SJSA1 (cell line): ENCODE data around the gene ABCC2. TPM values are rescaled to one million over a fixed set of nuclear protein-coding genes. Genes with fewer than 3 reads are reported as not detected.
"Not testable (repeated sequence)": the region's sequence is repeated elsewhere in the genome, so short reads cannot be mapped to it uniquely, and the experiment has no call there.

Source experiments
- DNase-seq, 2 experiments: peaks; one replicate each; pipeline ENCODE4 v3.0.0-alpha.2; 2015 to 2020; ENCODE audit warnings: low spot score in 2 of 2, low read depth in 1 of 2
- H3K27ac ChIP-seq: fragments of 250-450 bp; sonication (Bioruptor Pico); 2 replicates; pipeline ENCODE4 v1.5.1; 2020; ENCODE audit warnings: mild to moderate bottlenecking, moderate library complexity
- H3K27me3 ChIP-seq: fragments of 250-450 bp; sonication (Bioruptor Pico); replicated peaks from 2 replicates; pipeline ENCODE4 v1.5.1; 2020; ENCODE audit warnings: mild to moderate bottlenecking, moderate library complexity
- H3K36me3 ChIP-seq: fragments of 250-450 bp; sonication (Bioruptor Pico); 2 replicates; pipeline ENCODE4 v1.5.1; 2020; ENCODE audit warnings: mild to moderate bottlenecking
- H3K4me1 ChIP-seq: fragments of 250-450 bp; sonication (Bioruptor Pico); replicated peaks from 2 replicates; pipeline ENCODE4 v1.6.1; 2021; ENCODE audit warnings: mild to moderate bottlenecking
- H3K4me3 ChIP-seq: fragments of 250-450 bp; sonication (Bioruptor Pico); 2 replicates; pipeline ENCODE4 v1.5.1; 2020; ENCODE audit warnings: mild to moderate bottlenecking
- H3K9me3 ChIP-seq: fragments of 250-450 bp; sonication (Bioruptor Pico); replicated peaks from 2 replicates; pipeline ENCODE4 v1.5.1; 2020; ENCODE audit warnings: mild to moderate bottlenecking
- total RNA-seq: library from RNA; depleted of rRNA; stranded (reverse); fragments of >200 nt; shearing (Covaris generic); gene quantifications from 2 replicates; pipeline ENCODE4 v1.2.3, GENCODE V29; 2014

ABCC2 gene
- total RNA-seq, 1 experiment from 2014 or later = 0.47 TPM

DNA sequence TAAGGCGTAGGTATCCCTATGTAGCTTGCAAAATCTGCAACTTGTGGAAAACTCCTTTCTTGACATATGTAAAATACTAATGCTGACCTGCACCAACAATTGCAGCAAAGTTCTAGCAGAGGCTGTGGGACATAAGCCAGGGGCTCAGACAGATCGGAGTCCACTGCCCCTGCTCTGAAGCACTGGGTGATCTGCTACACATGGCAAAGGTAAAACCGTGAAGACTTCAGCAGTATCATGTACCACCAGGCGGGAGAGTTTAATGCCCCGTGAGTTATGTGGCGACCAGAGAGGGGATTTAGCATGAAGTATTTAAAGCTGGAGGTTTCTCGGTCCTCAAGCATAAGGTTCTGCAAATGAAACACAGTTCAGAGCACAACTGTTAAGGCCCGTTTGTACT lies 76.4 kb downstream of the ABCC2 start:
- no peaks in the 10 kb centered on the region for H3K9me3 ChIP-seq
- H3K36me3 ChIP-seq = no peaks in the 10 kb centered on the region
- H3K4me3 ChIP-seq = no peak overlapping the region
- DNase-seq = no peak
- no peak overlapping the region for H3K27ac ChIP-seq
- H3K27me3 ChIP-seq = no peaks in the 10 kb centered on the region
- peaks cover 24% of the 10 kb centered on the region for H3K4me1 ChIP-seq

DNA sequence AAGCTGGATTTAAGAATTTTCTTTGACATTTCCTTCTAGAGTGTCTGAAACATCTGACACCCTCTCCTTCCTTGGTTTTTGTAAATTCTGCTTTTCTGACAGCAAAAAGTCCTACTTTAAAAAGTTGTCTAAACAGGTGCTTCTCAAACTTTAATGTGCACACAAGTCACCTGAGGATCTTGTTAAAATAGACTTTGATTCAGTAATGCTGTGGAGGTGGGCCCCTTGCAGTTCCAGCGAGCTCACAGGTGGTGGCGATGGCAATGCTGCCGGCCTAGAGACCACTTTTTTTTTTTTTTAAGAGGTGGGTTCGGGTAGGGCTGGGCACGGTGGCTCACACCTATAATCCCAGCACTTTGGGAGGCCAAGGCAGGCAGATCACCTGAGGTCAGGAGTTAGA lies 77.1 kb downstream of the ABCC2 start:
- peaks cover 24% of the 10 kb centered on the region for H3K4me1 ChIP-seq
- H3K36me3 ChIP-seq = no peaks in the 10 kb centered on the region
- H3K9me3 ChIP-seq = no peaks in the 10 kb centered on the region
- no peaks in the 10 kb centered on the region for H3K27me3 ChIP-seq
- no peak for DNase-seq
- H3K4me3 ChIP-seq = no peak overlapping the region
- no peak overlapping the region for H3K27ac ChIP-seq

DNA sequence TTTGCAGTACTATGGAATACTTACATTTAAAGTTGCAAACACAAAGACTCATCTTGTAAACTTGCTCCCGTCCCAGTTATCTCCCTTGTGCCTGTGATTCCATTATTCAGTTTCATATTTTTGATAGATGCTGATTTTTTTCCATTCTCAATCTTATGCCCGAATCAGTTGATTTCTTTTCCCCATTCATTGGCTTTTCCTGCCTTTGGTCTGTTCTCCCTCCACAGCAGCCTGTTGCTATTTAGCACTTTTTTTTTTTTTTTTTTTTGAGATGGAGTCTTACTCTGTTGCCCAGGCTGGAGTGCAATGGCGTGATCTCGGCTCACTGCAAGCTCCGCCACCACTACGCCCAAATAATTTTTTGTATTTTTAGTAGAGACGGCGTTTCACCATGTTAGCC lies 78.0 kb downstream of the ABCC2 start:
- no peak for DNase-seq
- Histone ChIP-seq H3K4me1 (peaks cover 19% of the 10 kb centered on the region), H3K4me3 (no peak overlapping the region), H3K36me3 (no peaks in the 10 kb centered on the region), H3K27me3 (no peaks in the 10 kb centered on the region), H3K27ac (no peak overlapping the region), H3K9me3 (no peaks in the 10 kb centered on the region)

GRCh38 chr10:99863535-99864240 lies 81.2 kb downstream of the ABCC2 start:
- DNase-seq = peak; percentile 71 to 86

DNA sequence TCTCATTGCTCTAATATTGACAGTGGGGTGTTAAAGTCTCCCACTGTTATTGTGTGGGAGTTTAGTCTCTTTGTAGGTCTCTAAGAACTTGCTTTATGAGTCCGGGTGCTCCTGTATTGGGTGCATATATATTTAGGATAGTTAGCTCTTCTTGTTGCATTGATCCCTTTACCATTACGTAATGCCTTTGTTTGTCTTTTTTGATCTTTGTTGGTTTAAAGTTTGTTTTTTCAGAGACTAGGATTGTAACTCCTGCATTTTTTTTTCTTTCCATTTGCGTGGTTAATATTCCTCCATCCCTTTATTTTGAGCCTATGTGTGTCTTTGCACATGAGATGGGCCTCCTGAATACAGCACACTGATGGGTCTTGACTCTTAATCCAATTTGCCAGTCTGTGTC lies 84.8 kb downstream of the ABCC2 start:
- peaks cover 46% of the 10 kb centered on the region for H3K4me1 ChIP-seq
- DNase-seq, H3K4me3 ChIP-seq, H3K36me3 ChIP-seq, H3K27me3 ChIP-seq, H3K27ac ChIP-seq, H3K9me3 ChIP-seq: not testable (repeated sequence)

More at GRCh38 chr10:99863535-99864240, 81.2 kb downstream of the ABCC2 start:
- H3K4me3 ChIP-seq, H3K36me3 ChIP-seq, H3K9me3 ChIP-seq, H3K27me3 ChIP-seq: not testable (repeated sequence)
- Histone ChIP-seq H3K27ac (peak overlapping the region; percentile 64), H3K4me1 (peaks cover 18% of the 10 kb centered on the region)

DNA sequence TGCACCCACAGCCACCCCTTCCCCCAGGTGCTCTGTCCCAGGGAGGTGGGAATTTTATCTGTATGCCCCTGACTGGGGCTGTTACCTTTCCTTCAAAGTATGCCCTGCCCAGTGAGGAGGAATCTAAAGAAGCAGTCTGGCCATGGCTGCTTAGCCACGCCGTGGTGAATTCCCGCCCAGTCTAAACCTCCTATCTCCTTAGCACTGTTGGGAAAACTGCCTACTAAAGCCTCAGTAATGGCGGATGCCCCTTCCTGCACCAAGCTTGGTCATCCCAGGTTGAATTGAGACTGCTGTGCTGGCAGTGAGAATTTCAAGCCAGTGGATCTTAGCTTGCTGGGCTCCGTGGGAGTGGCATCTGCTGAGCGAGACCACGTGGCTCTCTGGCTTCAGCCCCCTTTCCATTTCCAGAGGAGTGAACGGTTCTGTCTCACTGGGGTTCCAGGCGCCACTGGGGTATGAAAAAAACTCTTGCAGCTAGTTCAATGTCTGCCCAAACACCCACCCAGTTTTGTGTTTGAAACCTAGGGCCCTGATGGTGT lies 87.2 kb downstream of the ABCC2 start:
- peaks cover 46% of the 10 kb centered on the region for H3K4me1 ChIP-seq
- DNase-seq = no peak
- H3K27ac ChIP-seq = no peak overlapping the region
- no peaks in the 10 kb centered on the region for H3K9me3 ChIP-seq
- H3K27me3 ChIP-seq = no peaks in the 10 kb centered on the region
- peaks cover 5% of the 10 kb centered on the region for H3K36me3 ChIP-seq
- H3K4me3 ChIP-seq = no peak overlapping the region

- Histone ChIP-seq H3K9me3 (no peaks in the 10 kb centered on the region), H3K27me3 (no peaks in the 10 kb centered on the region), H3K4me1 (peaks cover 50% of the 10 kb centered on the region), H3K36me3 (peaks cover 7% of the 10 kb centered on the region), H3K4me3 (no peak overlapping the region), H3K27ac (no peak overlapping the region)
- peak; percentile 72 to 74 for DNase-seq
Measured at GRCh38 chr10:99870123-99870730, 87.8 kb downstream of the ABCC2 start.

GRCh38 chr10:99872367-99873162 lies 90.1 kb downstream of the ABCC2 start:
- Histone ChIP-seq H3K4me3 (no peak overlapping the region), H3K36me3 (peaks cover 22% of the 10 kb centered on the region), H3K9me3 (no peaks in the 10 kb centered on the region), H3K27ac (no peak overlapping the region), H3K4me1 (peaks cover 70% of the 10 kb centered on the region), H3K27me3 (no peaks in the 10 kb centered on the region)
- peak in 1 of 2 experiments; percentile 37 for DNase-seq

DNA sequence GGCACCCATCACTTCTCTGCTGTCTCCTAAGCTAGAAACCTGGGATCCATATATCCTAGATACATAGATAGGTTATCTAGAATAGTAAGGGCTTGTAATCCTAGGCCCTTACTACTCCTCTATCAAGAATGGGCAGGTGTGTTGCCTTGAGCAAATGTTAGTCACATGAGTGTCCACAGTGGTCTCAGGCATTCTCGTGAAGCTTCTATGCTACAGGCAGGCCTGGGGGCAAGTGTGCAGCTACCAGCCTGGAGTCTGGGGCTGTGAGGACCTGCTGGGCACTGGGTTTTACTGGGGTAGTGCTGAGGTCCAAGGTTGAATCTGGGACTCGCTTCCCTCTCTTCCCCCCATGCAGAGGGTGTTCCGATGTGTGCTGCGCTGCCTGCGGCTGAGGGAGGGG lies 91.4 kb downstream of the ABCC2 start:
- H3K4me1 ChIP-seq = peaks cover 70% of the 10 kb centered on the region
- no peak overlapping the region for H3K27ac ChIP-seq
- no peaks in the 10 kb centered on the region for H3K27me3 ChIP-seq
- H3K4me3 ChIP-seq = no peak overlapping the region
- H3K36me3 ChIP-seq = peaks cover 34% of the 10 kb centered on the region
- no peaks in the 10 kb centered on the region for H3K9me3 ChIP-seq
- DNase-seq = no peak

DNA sequence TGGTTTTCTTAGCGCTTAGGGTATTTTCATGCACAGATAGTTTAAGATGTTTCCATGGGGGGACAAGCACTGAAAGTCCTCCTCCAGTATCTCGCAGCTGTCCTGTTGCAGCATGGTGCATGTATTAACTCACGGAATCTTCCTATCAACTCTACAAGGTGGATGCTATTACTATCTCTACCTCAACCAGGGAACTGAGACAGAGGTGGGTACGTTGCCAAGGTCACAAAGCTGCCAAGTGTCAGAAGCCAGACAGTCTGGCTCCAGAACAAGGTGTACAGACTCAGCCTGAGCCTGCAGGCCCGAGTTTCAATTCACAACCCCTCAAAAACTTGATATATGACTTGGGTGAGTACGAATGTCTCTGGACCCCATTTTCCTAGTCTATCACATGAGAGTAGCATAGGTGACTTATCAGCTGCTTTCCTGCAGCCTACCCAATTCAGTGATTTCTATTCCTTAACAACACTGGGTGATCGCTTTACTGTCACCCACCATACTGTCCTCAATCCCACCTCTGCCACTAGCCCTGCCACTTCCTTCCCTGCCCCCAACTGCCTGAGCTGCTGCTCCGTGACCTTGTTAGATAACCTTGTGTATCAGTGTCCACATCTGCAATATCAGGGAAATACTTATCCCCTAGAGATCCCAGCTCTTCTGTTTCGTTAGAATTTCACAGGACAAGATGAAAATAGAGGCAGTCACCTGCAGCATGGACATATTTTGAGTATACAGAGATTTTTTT lies 92.1 kb downstream of the ABCC2 start:
- H3K27ac ChIP-seq = no peak overlapping the region
- no peaks in the 10 kb centered on the region for H3K9me3 ChIP-seq
- H3K36me3 ChIP-seq = peaks cover 38% of the 10 kb centered on the region
- no peak overlapping the region for H3K4me3 ChIP-seq
- H3K4me1 ChIP-seq = peaks cover 67% of the 10 kb centered on the region
- H3K27me3 ChIP-seq = no peaks in the 10 kb centered on the region
- no peak for DNase-seq

DNA sequence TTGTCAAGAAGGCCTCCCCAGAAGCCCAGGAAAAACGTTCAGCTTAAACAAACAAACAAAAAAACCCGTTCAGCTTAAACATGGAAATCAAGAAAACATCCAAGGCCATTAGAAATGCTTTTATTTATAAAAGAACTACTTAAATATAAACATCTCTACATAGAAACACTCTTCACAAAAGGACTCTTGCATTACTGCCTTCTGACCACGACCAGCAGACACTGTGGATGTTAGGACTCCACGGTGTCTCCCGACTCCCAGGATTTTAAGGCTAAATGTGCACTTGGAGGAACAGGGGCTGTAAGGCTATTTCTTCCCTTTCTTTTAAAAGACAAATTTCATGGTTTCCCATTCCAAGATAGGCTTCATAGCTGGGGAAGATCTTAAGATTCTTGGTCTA lies 93.0 kb downstream of the ABCC2 start:
- H3K4me3 ChIP-seq = no peak overlapping the region
- H3K27ac ChIP-seq = peak overlapping the region; percentile 45
- peaks cover 47% of the 10 kb centered on the region for H3K36me3 ChIP-seq
- H3K27me3 ChIP-seq = no peaks in the 10 kb centered on the region
- no peaks in the 10 kb centered on the region for H3K9me3 ChIP-seq
- peak; percentile 58 to 88 for DNase-seq
- peaks cover 57% of the 10 kb centered on the region for H3K4me1 ChIP-seq

GRCh38 chr10:99880080-99880835 lies 97.8 kb downstream of the ABCC2 start:
- H3K4me3 ChIP-seq = no peak overlapping the region
- H3K4me1 ChIP-seq = peaks cover 19% of the 10 kb centered on the region
- no peak overlapping the region for H3K27ac ChIP-seq
- no peaks in the 10 kb centered on the region for H3K9me3 ChIP-seq
- DNase-seq = no peak
- H3K27me3 ChIP-seq = no peaks in the 10 kb centered on the region
- H3K36me3 ChIP-seq = peaks cover 79% of the 10 kb centered on the region

DNA sequence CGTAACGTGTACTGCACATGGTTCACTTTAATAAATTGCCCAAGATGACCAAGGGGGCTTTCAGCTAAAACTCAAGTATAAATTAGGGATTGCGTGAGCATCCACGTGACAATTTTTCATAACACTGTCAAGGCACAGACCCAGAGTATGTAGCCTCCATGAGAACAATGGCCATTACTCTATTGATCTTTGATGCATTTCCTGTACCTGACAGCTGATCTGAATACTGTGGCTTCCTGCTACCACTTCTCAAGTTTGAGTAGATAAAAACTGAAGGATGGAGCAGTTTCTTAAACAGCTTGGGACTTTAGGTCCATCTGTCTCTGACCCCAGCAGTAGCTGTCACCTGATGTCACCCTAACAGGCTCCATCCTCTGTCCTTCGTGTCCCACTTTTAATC lies 98.9 kb downstream of the ABCC2 start:
- H3K36me3 ChIP-seq = peaks cover 87% of the 10 kb centered on the region

More for the DNA sequence above, 98.9 kb downstream of the ABCC2 start:
- Histone ChIP-seq H3K27ac (no peak overlapping the region), H3K27me3 (no peaks in the 10 kb centered on the region), H3K4me1 (peaks cover 8% of the 10 kb centered on the region), H3K9me3 (no peaks in the 10 kb centered on the region), H3K4me3 (no peak overlapping the region)
- DNase-seq = no peak
